Right kidney (tissue), 9 donors: Measurements from ENCODE around the gene TRH.
A peak's percentile ranks its signal among the peaks of the same experiment; 100 is the strongest.

ENCODE experiments used
- DNase-seq: peaks from one replicate; pipeline ENCODE4 v3.0.0-alpha.2; 2016
- long read RNA-seq, 8 donors: transcript quantifications; one replicate each; lab custom pipeline, GENCODE V29; 2026

Gene TRH, protein sequence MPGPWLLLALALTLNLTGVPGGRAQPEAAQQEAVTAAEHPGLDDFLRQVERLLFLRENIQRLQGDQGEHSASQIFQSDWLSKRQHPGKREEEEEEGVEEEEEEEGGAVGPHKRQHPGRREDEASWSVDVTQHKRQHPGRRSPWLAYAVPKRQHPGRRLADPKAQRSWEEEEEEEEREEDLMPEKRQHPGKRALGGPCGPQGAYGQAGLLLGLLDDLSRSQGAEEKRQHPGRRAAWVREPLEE
- long read RNA-seq, donor 1: 0 reads
- long read RNA-seq, donor 2: 0 reads
- long read RNA-seq, donor 3: 0 reads
- long read RNA-seq, donor 4: 0 reads
- long read RNA-seq, donor 5, partial matches to known transcripts: 0 of 1 reads
- long read RNA-seq, donor 5, other reads (novel, unspliced or antisense): 0 of 1 reads
- long read RNA-seq, donor 6, partial matches to known transcripts: 0 of 1 reads
- long read RNA-seq, donor 6, other reads (novel, unspliced or antisense): 0 of 1 reads
- long read RNA-seq, donor 7: 0 reads
- long read RNA-seq, donor 8: 0 reads

DNA sequence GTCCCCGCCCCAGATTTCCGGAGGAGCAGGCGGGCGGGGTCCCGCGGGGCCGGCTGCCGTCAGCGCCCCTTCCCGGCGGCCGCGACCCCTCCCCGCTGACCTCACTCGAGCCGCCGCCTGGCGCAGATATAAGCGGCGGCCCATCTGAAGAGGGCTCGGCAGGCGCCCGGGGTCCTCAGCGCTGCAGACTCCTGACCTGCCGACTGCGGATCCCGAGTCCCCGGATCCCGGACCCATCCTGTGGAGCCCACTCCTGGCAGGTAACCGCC, at the start of gene TRH:
TRH (plus strand) TSS at position 157 of the 269 bp plus-strand sequence. CDS start 1,097 bp downstream, outside the sequence.
- peak; percentile 64 for DNase-seq

DNA sequence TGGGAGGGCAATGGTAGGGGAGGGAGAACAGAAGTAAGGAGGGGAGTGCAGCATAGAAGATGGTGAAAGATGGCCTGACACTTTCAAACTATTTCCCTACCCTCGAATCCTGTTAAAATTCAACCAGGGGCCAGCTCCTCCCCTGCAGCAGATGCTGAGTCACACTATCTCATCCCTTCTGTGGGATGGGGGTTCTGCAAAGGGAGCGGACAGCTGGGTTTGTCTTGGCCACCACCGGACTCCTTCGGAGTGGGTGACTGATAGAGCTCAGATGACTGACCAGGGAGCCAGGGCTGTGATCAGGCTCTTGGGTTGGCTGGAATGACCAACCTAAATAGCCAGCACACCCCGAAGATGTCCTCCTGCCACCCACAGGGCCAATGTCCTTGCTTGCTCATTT, 47.4 kb upstream of the TRH start:
- DNase-seq: no peak

- DNase-seq: no peak
Measured at GRCh38 chr3:129929383-129929782, 45.1 kb upstream of the TRH start.

- no peak for DNase-seq
Measured at GRCh38 chr3:129933471-129933870, 41.0 kb upstream of the TRH start.

DNA sequence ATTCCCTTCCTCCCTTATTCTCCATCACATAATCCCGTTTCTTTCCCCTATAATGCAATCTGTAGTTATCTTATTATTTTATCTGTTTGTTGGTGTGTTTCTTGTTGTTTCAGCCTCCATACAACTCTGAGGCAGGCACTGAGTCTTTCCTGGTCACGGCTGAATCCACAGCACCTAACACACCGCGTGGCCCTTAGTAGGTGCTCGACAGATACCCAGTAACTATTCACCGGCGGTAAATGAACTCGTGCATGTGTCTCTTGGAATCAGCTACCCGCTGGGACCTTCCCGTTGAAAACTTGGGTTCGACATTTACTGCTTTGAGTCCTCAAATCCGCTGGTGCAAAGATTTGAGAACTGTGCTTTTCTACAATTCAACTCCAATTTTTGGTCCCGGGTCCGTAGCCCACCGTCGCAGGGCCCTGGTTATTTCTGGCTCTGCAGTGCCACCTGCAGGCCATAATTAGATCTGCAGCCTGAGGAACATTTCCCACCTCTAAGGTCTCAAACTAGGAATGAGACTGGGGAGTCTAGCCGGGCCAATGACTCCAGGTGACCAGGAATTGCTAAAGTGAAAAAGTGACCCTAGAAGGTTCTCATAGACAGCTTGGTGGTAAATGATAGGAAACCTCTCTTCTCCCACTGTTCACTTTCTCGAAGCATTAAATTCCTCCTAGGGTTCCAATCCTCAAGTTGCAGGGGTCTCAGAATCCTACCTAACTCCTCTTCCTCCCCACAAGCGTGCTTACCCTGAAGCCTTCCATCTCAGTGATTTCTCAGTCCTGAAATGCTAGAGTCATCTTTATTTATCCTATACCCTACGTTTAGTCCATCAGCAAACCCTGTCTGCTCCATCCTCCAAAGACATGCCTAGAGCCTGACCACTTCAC, 40.0 kb upstream of the TRH start:
- DNase-seq: peak; percentile 40

DNA sequence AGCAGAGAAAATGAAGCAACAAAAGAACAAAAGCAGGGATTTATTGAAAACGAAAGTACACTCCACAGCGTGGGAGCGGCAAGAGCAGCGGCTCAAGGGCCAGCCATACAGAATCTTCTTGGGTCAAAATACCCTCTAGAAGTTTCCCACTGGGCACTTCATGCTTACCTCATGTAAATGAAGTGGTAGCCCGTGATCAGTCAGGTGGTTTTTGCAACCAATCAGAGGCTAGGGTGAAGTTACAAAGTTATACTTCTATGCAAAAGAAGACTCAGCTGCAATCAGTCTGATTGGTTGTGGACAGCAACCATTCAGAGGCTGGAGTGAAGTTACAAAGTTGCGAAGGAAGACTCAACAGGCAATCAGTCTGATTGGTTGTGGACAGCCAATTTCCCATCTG, 37.8 kb upstream of the TRH start:
- DNase-seq: peak; percentile 11

GRCh38 chr3:129937717-129938116, 36.8 kb upstream of the TRH start:
- DNase-seq: no peak

GRCh38 chr3:129938140-129938930, 36.2 kb upstream of the TRH start:
- no peak for DNase-seq

DNA sequence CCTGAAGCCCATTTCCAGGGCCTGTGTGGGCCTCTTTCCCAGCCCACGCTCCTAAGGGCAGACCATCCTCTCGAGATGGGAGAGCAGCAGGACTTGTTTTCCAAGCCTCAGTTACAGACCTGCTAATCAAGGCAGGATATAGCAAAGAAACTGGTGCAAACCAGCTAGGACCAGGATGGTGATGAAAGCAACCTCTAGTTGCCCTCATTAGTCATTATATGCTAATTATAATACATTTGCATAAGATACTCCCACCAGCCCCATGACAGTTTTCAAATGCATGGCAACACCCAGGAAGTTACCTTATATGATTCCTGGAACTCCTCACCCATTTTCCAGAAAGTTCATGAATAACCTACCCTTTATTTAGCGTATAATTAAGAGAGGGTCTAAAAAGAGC, 34.4 kb upstream of the TRH start:
- no peak for DNase-seq

DNA sequence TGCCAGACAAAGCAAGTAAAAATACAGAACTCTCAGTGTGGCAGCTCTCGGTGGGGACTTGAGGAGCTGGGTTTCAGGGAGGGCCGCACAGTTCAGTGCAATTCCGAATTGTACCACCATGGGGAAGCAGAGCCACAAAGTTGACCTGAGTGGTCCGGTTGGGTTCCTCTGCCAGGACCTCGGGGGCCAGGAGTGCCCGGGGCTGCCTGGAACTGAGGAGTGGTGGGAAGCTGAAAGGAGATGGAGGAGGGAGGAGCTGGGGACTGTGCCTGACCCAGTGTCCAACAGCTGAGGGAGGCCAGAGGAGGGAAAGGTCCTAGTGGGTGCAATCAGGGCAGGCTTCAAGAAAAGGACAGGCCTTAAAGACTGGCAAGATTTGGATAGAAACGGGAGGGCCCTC, 32.2 kb upstream of the TRH start:
- peak; percentile 62 for DNase-seq

GRCh38 chr3:129943020-129943419, 31.5 kb upstream of the TRH start:
- no peak for DNase-seq

GRCh38 chr3:129944709-129945108, 29.8 kb upstream of the TRH start:
- DNase-seq: no peak

- no peak for DNase-seq
Measured at GRCh38 chr3:129947538-129948240, 26.8 kb upstream of the TRH start.

- no peak for DNase-seq
Measured at GRCh38 chr3:129950318-129951046, 24.0 kb upstream of the TRH start.

- no peak for DNase-seq
Measured at GRCh38 chr3:129952556-129953355, 21.8 kb upstream of the TRH start.

DNA sequence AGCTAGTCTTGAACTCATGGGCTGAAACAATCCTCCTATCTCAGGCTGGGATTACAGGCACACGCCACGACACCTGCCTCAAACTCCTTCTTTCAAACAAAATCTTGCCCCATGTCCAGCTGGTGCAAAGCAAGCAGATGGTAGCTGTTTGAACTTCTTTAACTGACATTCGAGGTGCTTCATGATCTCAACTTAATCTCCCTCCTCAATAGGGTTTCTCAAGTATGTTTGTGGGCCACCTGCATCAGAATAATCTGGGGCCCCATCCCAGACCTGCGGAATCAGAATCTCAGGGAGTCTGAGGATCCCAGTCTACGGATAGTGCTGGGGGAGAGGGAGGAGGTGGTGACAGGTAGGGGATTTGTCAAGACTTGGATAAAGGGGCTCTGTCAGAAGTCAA, 20.9 kb upstream of the TRH start:
- DNase-seq: no peak

- DNase-seq: no peak
Measured at GRCh38 chr3:129954514-129954913, 20.0 kb upstream of the TRH start.

GRCh38 chr3:129956936-129957335, 17.6 kb upstream of the TRH start:
- DNase-seq: no peak

DNA sequence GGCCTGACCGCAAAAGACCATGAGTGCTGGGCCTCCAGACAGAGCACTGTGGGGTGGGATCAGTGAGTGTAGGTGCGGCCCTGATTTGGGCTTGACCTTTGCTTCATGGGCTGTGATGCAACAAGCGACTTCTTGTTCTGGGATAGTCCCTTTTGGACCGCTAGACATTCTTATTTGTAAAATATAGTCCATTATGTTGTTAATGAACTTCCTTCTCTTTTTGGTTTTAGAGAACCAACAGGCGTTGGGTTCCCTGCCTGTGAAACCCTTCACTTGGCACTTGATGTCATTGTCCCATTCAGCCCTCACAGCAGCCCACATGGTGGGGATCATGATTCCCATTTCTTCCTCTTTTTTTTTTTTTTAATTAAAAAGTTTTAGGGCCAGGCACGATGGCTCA, 15.8 kb upstream of the TRH start:
- no peak for DNase-seq

DNA sequence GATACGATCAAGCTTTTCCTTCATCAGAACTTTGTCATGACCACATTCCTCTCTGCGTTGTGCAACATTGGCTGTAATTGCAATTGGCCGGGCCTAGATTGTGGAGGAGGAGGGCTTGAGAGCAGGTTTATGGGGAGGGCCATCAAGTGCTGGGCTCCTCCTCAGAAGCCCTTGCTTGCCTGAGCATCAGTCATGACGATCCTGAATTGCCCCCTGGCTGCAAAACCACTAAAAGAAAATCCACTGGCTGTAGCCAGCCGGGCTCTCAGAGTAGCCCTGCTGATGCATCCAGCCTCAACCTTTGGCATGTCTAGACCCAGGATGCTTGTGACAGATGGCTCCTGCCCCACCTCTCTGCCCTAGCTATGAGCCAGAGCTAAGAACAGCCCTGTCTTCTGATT, 13.4 kb upstream of the TRH start:
- no peak for DNase-seq
